Adrenal gland (tissue), 12 donors: ENCODE measurements around the gene ARFGAP1. TPM values are rescaled to one million over a fixed set of nuclear protein-coding genes. Genes with fewer than 3 reads are reported as not detected.

ENCODE experiments used
- DNase-seq, 7 donors: peaks; one replicate each; pipeline ENCODE4 v3.0.0-alpha.2; 2019 to 2020
- H3K27ac ChIP-seq, 5 donors: fragments of 200-600 bp; sonication (generic) in 4 of 5; 1 replicate in 3 of 5; 2 replicates in 2 of 5; pipeline versions ENCODE4 v1.5.1 to v1.8.0; 2016 to 2020; ENCODE audit warnings: mild to moderate bottlenecking in 1 of 5
- H3K27me3 ChIP-seq: fragments of 200-600 bp; 2 replicates; pipeline ENCODE4 v1.8.0; 2021
- H3K36me3 ChIP-seq, 2 donors: fragments of 200-600 bp; replicated peaks in 1 of 2; 1 replicate in 1 of 2; 2 replicates in 1 of 2; pipeline versions ENCODE4 v1.5.1 to v1.8.0; 2018 to 2022
- H3K4me1 ChIP-seq, 2 donors: fragments of 200-600 bp; replicated peaks in 1 of 2; 1 replicate in 1 of 2; 2 replicates in 1 of 2; pipeline versions ENCODE4 v1.5.1 to v1.8.0; 2018 to 2021
- H3K4me3 ChIP-seq, 4 donors: fragments of 200-600 bp; sonication (generic) in 3 of 4; one replicate each; pipeline ENCODE4 v1.5.1; 2016 to 2018
- H3K9me3 ChIP-seq, 3 donors: fragments of 200-600 bp; sonication (generic) in 1 of 3; replicated peaks in 1 of 3; 1 replicate in 2 of 3; 2 replicates in 1 of 3; pipeline versions ENCODE4 v1.5.1 to v1.8.0; 2016 to 2021
- CTCF ChIP-seq, 6 experiments: fragments of 450-650 bp in 4 of 6; fragments of 200-600 bp in 2 of 6; sonication (generic) in 1 of 6; IDR thresholded peaks; 1 replicate in 5 of 6; 2 replicates in 1 of 6; pipeline versions ENCODE4 v1.5.1 to v1.8.0; 2016 to 2021; ENCODE audit warnings: antibody characterized with exemption in 6 of 6, mild to moderate bottlenecking in 2 of 6, moderate library complexity in 1 of 6
- POLR2A ChIP-seq, 2 donors: fragments of 450-650 bp; IDR thresholded peaks; one replicate each; pipeline ENCODE4 v1.6.1; 2017; ENCODE audit warnings: antibody characterized with exemption in 2 of 2, mild to moderate bottlenecking in 2 of 2, moderate library complexity in 1 of 2
- WGBS, 4 donors: extraction: QIAGEN DNeasy Blood & Tissue Kit in 2 of 4; methylation state at CpG; one replicate each; pipeline versions ENCODE4 v1.1.5 to v1.1.7; 2013 to 2017; 5-methylcytosine and 5-hydroxymethylcytosine counted together
- intact Hi-C, 2 donors: fragments of 100-400 bp; cut with DNase I; formaldehyde crosslinking; loops; one replicate each; pipeline versions ENCODE4 v1.14.1 to v1.15.0; 2022 to 2023
- polyA plus RNA-seq, 3 donors: library from polyadenylated mRNA; stranded (reverse); fragments of 200-250 nt in 2 of 3; fragments of 350-450 nt in 1 of 3; fragmentation: Illumina TruSeq in 1 of 3; extraction: RNeasy Lipid Tissue Mini Kit (QIAGEN cat#74804) in 1 of 3; gene quantifications; one replicate each; pipeline ENCODE4 v1.2.3, GENCODE V29; 2013 to 2014
- total RNA-seq, 9 donors: library from RNA; depleted of rRNA in 4 of 9; stranded (reverse); fragments of >200 nt in 4 of 9; fragments of 120-200 nt in 1 of 9; fragmentation: NEBNext Ultra II Directional in 1 of 9; extraction: Animal tissue kit (Norgen Biotek cat#: 25700) in 1 of 9; gene quantifications; one replicate each; pipeline versions ENCODE4 v1.1.0 to v1.2.4, GENCODE V29; 2013 to 2023
- donor health status: healthy with polysubstance abuse.
- donor health status: Bipolar disorder and iron deficiency.
- donor health status: DM: yes; HTN: yes; CAD: no.
- donor health status: DM: no; HTN: no; CAD: no.
- donor health status: DM: no; HTN: no; CAD: no.
- donor health status: DM: yes; HTN: yes; CAD: no.

The ARFGAP1 gene
- total and polyA plus RNA-seq, 12 donors = 13.0 to 286 (median 61.5) TPM

GRCh38 chr20:63330084-63330760, 57.6 kb downstream of the ARFGAP1 start:
- TF ChIP-seq POLR2A (IDR thresholded peaks at IDR 0.05) (no peak), CTCF (IDR thresholded peaks at IDR 0.05) (no peak)
- H3K27ac ChIP-seq = no peak overlapping the region
- H3K4me1 ChIP-seq = no peaks in the 10 kb centered on the region
- no peak overlapping the region for H3K4me3 ChIP-seq
- no peaks in the 10 kb centered on the region for H3K36me3 ChIP-seq
- H3K9me3 ChIP-seq = no peaks in the 10 kb centered on the region
- intact Hi-C loops = no loop called here
- 85 to 92% (median 87%) methylated on average over 8 to 20 of the region's 20 CpGs for WGBS, 4 donors
- no peaks in the 10 kb centered on the region for H3K27me3 ChIP-seq
- no peak for DNase-seq

GRCh38 chr20:63330940-63331339, 58.3 kb downstream of the ARFGAP1 start:
- no peaks in the 10 kb centered on the region for H3K27me3 ChIP-seq
- H3K9me3 ChIP-seq = no peaks in the 10 kb centered on the region
- no peak for TF ChIP-seq CTCF (IDR thresholded peaks at IDR 0.05)
- H3K4me3 ChIP-seq = no peak overlapping the region
- WGBS, 4 donors = 80 to 89% (median 86%) methylated on average over 12 to 13 of the region's 13 CpGs
- intact Hi-C loops = no loop called here
- no peak for DNase-seq
- no peak overlapping the region for H3K27ac ChIP-seq
- H3K36me3 ChIP-seq = no peaks in the 10 kb centered on the region
- H3K4me1 ChIP-seq = no peaks in the 10 kb centered on the region

- WGBS, 4 donors = 92 to 99% (median 97%) methylated on average over 8 of the region's 8 CpGs
- H3K9me3 ChIP-seq = no peaks in the 10 kb centered on the region
- no peaks in the 10 kb centered on the region for H3K4me1 ChIP-seq
- TF ChIP-seq POLR2A (IDR thresholded peaks at IDR 0.05) = no peak
- no peak for TF ChIP-seq CTCF (IDR thresholded peaks at IDR 0.05)
- DNase-seq = no peak
- H3K27ac ChIP-seq = no peak overlapping the region
- intact Hi-C loops = no loop called here
- no peak overlapping the region for H3K4me3 ChIP-seq
- no peaks in the 10 kb centered on the region for H3K27me3 ChIP-seq
- H3K36me3 ChIP-seq = no peaks in the 10 kb centered on the region
Measured at GRCh38 chr20:63331741-63332400, 59.3 kb downstream of the ARFGAP1 start.

- TF ChIP-seq CTCF (IDR thresholded peaks at IDR 0.05) (no peak), POLR2A (IDR thresholded peaks at IDR 0.05) (no peak)
- intact Hi-C loops = no loop called here
- H3K36me3 ChIP-seq = no peaks in the 10 kb centered on the region
- DNase-seq = no peak
- no peaks in the 10 kb centered on the region for H3K4me1 ChIP-seq
- no peaks in the 10 kb centered on the region for H3K27me3 ChIP-seq
- WGBS, 4 donors = 86 to 91% (median 86%) methylated on average over 11 to 22 of the region's 22 CpGs
- no peak overlapping the region for H3K27ac ChIP-seq
- H3K9me3 ChIP-seq = no peaks in the 10 kb centered on the region
- no peak overlapping the region for H3K4me3 ChIP-seq
Measured at GRCh38 chr20:63332488-63333240, 60.1 kb downstream of the ARFGAP1 start.
